Body of pancreas (tissue), 4 donors: ENCODE results near the gene TNKS1BP1. TPM values are rescaled to one million over a fixed set of nuclear protein-coding genes. Genes with fewer than 3 reads are reported as not detected.

ENCODE experiments used
- ATAC-seq: fragments of 150-250 bp; one replicate; pipeline ENCODE4 v1.9.1; 2016
- DNase-seq, 4 donors: peaks; one replicate each; pipeline ENCODE4 v3.0.0-alpha.2; 2019
- H3K27ac ChIP-seq, 4 donors: fragments of 200-600 bp; sonication (generic); 1 replicate in 3 of 4; 2 replicates in 1 of 4; pipeline versions ENCODE4 v1.5.1 to v1.6.1; 2016 to 2019; ENCODE audit warnings: mild to moderate bottlenecking in 1 of 4, mixed read lengths in 1 of 4, moderate library complexity in 1 of 4
- H3K27me3 ChIP-seq, 2 donors: fragments of 200-600 bp; sonication (generic); one replicate each; pipeline ENCODE4 v1.6.0; 2016; ENCODE audit warnings: mild to moderate bottlenecking in 1 of 2
- H3K36me3 ChIP-seq, 2 donors: fragments of 200-600 bp; sonication (generic); replicated peaks in 1 of 2; 2 replicates each; pipeline ENCODE4 v1.5.1; 2016; ENCODE audit warnings: low read depth in 2 of 2; ENCODE audit not compliant: insufficient read depth in 1 of 2
- H3K4me1 ChIP-seq: fragments of 200-600 bp; sonication (generic); one replicate; pipeline ENCODE4 v1.6.0; 2016
- H3K4me3 ChIP-seq, 2 donors: fragments of 200-600 bp; sonication (generic); 1 replicate in 1 of 2; 2 replicates in 1 of 2; pipeline ENCODE4 v1.5.1; 2016 to 2019
- H3K9me3 ChIP-seq, 3 donors: fragments of 200-600 bp; sonication (generic); 1 replicate in 2 of 3; 2 replicates in 1 of 3; pipeline ENCODE4 v1.5.1; 2016
- CTCF ChIP-seq, 7 experiments: fragments of 450-650 bp in 4 of 7; fragments of 200-600 bp in 3 of 7; sonication (generic) in 3 of 7; IDR thresholded peaks; one replicate each; pipeline ENCODE4 v1.5.1; 2016 to 2019; ENCODE audit warnings: antibody characterized with exemption in 7 of 7
- POLR2A ChIP-seq, 3 donors: fragments of 450-650 bp; IDR thresholded peaks; one replicate each; pipeline ENCODE4 v1.6.1; 2016; ENCODE audit warnings: antibody characterized with exemption in 3 of 3, mild to moderate bottlenecking in 2 of 3
- WGBS, 2 donors: methylation state at CpG; one replicate each; pipeline ENCODE4 v1.1.5; 2017; 5-methylcytosine and 5-hydroxymethylcytosine counted together
- intact Hi-C: fragments of 100-400 bp; cut with DNase I; formaldehyde crosslinking; loops from one replicate; pipeline ENCODE4 v1.15.1; 2023
- total RNA-seq, 2 donors: library from RNA; depleted of rRNA; stranded (reverse); fragments of >200 nt; gene quantifications; one replicate each; pipeline ENCODE4 v1.1.0, GENCODE V29; 2016

Gene TNKS1BP1
- total RNA-seq, 2 donors from 2014 or later = 83.5 to 115 TPM

- no peaks in the 10 kb centered on the region for H3K27me3 ChIP-seq
- peaks cover 4% of the 10 kb centered on the region in 2 donors for H3K36me3 ChIP-seq
- H3K4me1 ChIP-seq = peaks cover 85% of the 10 kb centered on the region
- DNase-seq = no peak
- peak overlapping the region; percentile 1 to 97 (median 94) for H3K27ac ChIP-seq
- no peaks in the 10 kb centered on the region for H3K9me3 ChIP-seq
- 77% methylated on average over 19 of the region's 22 CpGs for WGBS, 2 donors
- ATAC-seq = no peak
- H3K4me3 ChIP-seq = no peak overlapping the region
- TF ChIP-seq CTCF (IDR thresholded peaks at IDR 0.05) = no peak
- no peak for TF ChIP-seq POLR2A (IDR thresholded peaks at IDR 0.05)
- intact Hi-C loops = no loop called here
Measured at GRCh38 chr11:57320067-57320718, 4.6 kb downstream of the TNKS1BP1 start.

- Histone ChIP-seq H3K27me3 (no peaks in the 10 kb centered on the region), H3K9me3 (no peaks in the 10 kb centered on the region), H3K4me3 (no peak overlapping the region), H3K27ac (peak overlapping the region; percentile 16 to 65 (median 40)), H3K4me1 (peaks cover 88% of the 10 kb centered on the region), H3K36me3 (peaks cover 4 to 8% of the 10 kb centered on the region in 2 donors)
- DNase-seq (peak in 3 of 4 donors; percentile 52 to 71 (median 66)), ATAC-seq (no peak)
- no peak for TF ChIP-seq POLR2A (IDR thresholded peaks at IDR 0.05)
- no peak for TF ChIP-seq CTCF (IDR thresholded peaks at IDR 0.05)
- intact Hi-C loops = no loop called here
- WGBS, 2 donors = 19 to 40% methylated on average over 2 of the region's 2 CpGs
Measured at GRCh38 chr11:57318178-57318577, 6.6 kb downstream of the TNKS1BP1 start.

GRCh38 chr11:57316017-57316416 is 8.7 kb downstream of the TNKS1BP1 start:
- Histone ChIP-seq H3K4me1 (peaks cover 88% of the 10 kb centered on the region), H3K9me3 (no peaks in the 10 kb centered on the region), H3K27ac (peak overlapping the region in 3 of 4 donors; percentile 32 to 97 (median 60)), H3K4me3 (no peak overlapping the region), H3K27me3 (no peaks in the 10 kb centered on the region), H3K36me3 (peaks cover 4 to 8% of the 10 kb centered on the region in 2 donors)
- WGBS, 2 donors = 37 to 48% methylated on average over 3 of the region's 3 CpGs
- intact Hi-C loops = no loop called here
- no peak for TF ChIP-seq CTCF (IDR thresholded peaks at IDR 0.05)
- no peak for TF ChIP-seq POLR2A (IDR thresholded peaks at IDR 0.05)
- ATAC-seq (no peak), DNase-seq (no peak)

- Histone ChIP-seq H3K36me3 (peaks cover 4 to 8% of the 10 kb centered on the region in 2 donors), H3K4me3 (no peak overlapping the region), H3K27me3 (no peaks in the 10 kb centered on the region), H3K4me1 (peaks cover 88% of the 10 kb centered on the region), H3K27ac (peak overlapping the region; percentile 22 to 97 (median 46)), H3K9me3 (no peaks in the 10 kb centered on the region)
- no peak for TF ChIP-seq POLR2A (IDR thresholded peaks at IDR 0.05)
- TF ChIP-seq CTCF (IDR thresholded peaks at IDR 0.05) = no peak
- intact Hi-C loops = no loop called here
- WGBS, 2 donors = 6 to 11% methylated on average over 8 of the region's 8 CpGs
- ATAC-seq = peak; percentile 5
- peak in 3 of 4 donors; percentile 57 to 72 (median 57) for DNase-seq
Measured at GRCh38 chr11:57315491-57315890, 9.3 kb downstream of the TNKS1BP1 start.
